Measurements from ENCODE around the gene KSR1.
"Not testable (repeated sequence)": the region's sequence is repeated elsewhere in the genome, so short reads cannot be mapped to it uniquely, and the experiment has no call there.

The KSR1 gene

DNA sequence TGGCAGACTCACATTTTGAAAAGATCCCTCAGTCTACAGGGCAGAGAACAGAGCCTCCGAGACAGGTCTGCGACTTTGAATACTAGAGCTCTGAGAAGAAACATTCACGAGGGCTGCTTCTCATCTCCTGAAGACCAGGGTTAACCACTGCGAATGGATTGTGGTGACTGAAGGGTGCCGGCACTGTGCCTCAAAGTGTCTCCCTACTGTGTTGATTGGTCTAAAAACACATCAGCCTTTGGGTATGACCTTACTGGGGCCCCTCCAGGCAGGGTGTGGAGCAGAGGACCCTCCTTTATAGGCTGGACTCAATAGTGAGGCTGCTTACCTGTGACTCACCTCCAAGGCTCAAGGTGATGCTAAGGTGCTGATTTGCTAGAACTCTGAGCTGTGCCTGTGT, 172.1 kb downstream of the KSR1 start:
- Histone ChIP-seq H3K4me3 (ENCODE audit: low read length) (no peak overlapping the region), H3K36me3 (ENCODE audit: control insufficient read depth, insufficient read depth, low read length) (peaks cover 5% of the 10 kb centered on the region), H3K9ac (ENCODE audit: low read length) (no peak overlapping the region), H3K27ac (ENCODE audit: low read depth, low read length) (no peak overlapping the region), H3K4me1 (ENCODE audit: control insufficient read depth, insufficient read depth, low read length) (peaks cover 7% of the 10 kb centered on the region), H3K27me3 (ENCODE audit: control insufficient read depth, insufficient read depth, low read length) (no peaks in the 10 kb centered on the region)

DNA sequence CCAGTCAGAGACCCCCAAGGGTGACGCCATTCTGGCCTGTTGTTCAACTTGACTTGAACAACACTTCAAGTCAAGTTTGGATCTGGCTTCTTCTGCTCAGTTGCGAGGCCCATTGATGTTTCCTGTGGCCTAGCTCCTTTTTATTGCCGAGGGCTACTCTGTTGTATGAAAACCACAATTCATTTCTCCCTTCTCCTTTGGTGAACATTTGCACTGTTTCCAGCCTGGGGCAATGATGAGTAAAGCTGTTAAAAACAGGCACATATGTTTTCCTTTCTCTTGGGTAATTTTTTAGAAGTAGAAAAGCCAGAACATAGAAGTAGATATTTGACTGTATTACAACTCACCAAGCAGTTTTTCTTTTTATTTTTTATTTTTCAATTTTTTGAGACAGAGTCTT, 173.0 kb downstream of the KSR1 start:
- not testable (repeated sequence) for H3K27ac ChIP-seq (ENCODE audit: low read depth, low read length); H3K27me3 ChIP-seq (ENCODE audit: control insufficient read depth, insufficient read depth, low read length); H3K4me3 ChIP-seq (ENCODE audit: low read length); H3K36me3 ChIP-seq (ENCODE audit: control insufficient read depth, insufficient read depth, low read length); H3K9ac ChIP-seq (ENCODE audit: low read length)
- H3K4me1 ChIP-seq (ENCODE audit: control insufficient read depth, insufficient read depth, low read length) = peaks cover 10% of the 10 kb centered on the region

DNA sequence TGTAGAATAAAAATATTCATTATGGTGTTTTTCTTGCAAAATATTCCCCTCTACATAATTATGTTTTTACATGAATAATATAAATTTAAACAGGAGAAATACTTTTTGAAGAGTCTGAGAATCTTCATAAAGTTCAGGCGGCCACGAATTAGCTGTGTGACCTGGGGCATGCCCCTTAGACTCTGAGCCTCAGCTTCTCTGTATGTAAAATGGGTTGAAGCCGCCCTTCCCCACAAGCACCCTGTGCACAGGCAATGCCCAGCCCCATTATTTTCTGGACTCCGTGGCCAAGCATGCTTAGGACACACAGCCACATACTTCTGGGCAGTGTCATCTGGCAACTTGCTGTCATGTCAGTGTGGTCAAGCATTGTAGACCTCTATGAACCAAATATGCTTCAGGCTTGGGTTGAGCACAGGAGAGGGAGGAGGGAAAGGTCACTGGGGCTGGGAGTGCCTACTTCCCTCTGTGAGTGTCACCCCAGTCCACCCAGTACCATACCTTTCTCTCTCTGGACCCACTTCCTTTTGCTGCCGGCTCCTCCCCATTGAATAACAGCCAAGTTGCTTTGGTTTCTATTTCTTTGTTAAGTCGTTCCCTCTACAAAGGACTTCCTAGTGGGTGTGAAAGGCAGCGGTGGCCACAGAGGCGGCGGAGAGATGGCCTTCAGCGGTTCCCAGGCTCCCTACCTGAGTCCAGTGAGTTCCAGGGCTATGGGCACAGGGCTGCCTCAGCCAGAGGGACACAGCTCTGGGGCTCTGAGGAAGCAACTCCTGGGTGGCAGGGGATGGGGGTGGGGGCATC, 174.6 kb downstream of the KSR1 start, which contains the start of gene LGALS9:
Gene LGALS9, plus strand, starts transcription at position 582 of the 804 bp plus-strand sequence. Its CDS starts 78 bp downstream, at position 660.
- no peaks in the 10 kb centered on the region for H3K36me3 ChIP-seq (ENCODE audit: control insufficient read depth, insufficient read depth, low read length)
- H3K4me3 ChIP-seq (ENCODE audit: low read length) = peak within 1 kb of the TSS; percentile 72
- peak within 1 kb of the TSS; percentile 47 for H3K27ac ChIP-seq (ENCODE audit: low read depth, low read length)
- H3K9ac ChIP-seq (ENCODE audit: low read length) = peak within 1 kb of the TSS; percentile 66
- peaks cover 10% of the 10 kb centered on the region for H3K4me1 ChIP-seq (ENCODE audit: control insufficient read depth, insufficient read depth, low read length)
- no peaks in the 10 kb centered on the region for H3K27me3 ChIP-seq (ENCODE audit: control insufficient read depth, insufficient read depth, low read length)

DNA sequence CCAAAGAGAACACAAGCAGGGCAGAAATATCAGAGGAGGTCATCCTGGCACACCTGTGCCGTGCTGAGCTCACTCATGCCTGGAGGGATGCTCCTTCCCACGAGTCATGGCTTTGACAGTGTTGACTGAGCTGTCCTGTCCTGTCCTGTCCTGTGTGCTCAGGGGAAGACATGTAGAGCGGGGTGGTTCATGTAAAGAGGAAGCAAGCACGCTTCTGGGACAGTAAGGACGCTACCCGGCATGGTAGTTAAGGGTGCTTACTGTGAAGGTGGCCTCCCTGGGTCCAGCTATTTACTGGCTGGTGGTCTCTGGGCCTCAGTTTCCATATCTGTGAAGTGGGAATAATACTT, 175.1 kb downstream of the KSR1 start:
- peak overlapping the region; percentile 72 for H3K4me3 ChIP-seq (ENCODE audit: low read length)
- H3K27ac ChIP-seq (ENCODE audit: low read depth, low read length) = peak overlapping the region; percentile 47
- peaks cover 10% of the 10 kb centered on the region for H3K4me1 ChIP-seq (ENCODE audit: control insufficient read depth, insufficient read depth, low read length)

DNA sequence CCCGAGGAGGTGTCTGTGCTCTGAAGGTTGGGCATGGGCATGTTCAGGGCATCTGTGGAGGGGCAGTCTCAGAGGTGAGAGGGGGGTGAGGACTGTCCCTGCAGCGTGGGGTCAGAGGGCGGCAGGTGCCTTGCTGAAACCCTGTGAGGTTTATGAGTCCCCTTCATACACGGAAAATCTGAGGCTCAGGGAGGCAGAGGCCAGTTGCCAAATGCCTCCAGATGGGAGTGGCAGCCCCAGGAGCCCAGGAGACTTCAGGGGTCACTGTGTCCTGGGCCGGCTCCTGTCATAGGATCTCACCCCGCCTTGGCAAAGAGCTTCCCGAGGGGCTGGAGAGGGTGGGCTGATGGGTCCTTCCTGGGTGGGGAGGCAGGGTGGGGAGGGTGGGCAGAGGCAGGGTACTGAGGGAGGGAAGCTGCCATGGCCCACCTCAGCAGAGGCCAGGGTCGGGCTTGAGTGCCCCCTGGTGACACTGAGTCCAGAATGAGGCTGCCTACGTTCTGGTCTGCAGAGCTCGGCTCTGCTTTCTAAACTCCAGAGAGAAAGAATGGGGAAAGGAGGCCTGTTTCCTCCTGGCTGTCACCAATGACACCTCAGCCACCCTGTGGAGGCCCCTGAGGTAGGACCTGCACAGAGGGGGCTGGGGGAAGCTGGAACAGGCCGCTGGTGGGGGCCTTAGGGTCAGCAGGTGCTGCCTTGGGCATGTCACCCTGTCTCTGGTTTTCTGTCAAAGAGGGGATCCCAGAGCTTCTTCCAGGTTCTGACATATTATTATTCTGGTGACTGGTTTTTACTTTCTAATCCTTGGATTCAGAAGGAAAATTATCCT, 175.9 kb downstream of the KSR1 start:
- H3K27me3 ChIP-seq (ENCODE audit: control insufficient read depth, insufficient read depth, low read length) = no peaks in the 10 kb centered on the region
- peak overlapping the region; percentile 72 for H3K4me3 ChIP-seq (ENCODE audit: low read length)
- H3K27ac ChIP-seq (ENCODE audit: low read depth, low read length) = no peak overlapping the region
- H3K36me3 ChIP-seq (ENCODE audit: control insufficient read depth, insufficient read depth, low read length) = no peaks in the 10 kb centered on the region
- H3K9ac ChIP-seq (ENCODE audit: low read length) = peak overlapping the region; percentile 19
- H3K4me1 ChIP-seq (ENCODE audit: control insufficient read depth, insufficient read depth, low read length) = peaks cover 10% of the 10 kb centered on the region

More for the DNA sequence above, 175.1 kb downstream of the KSR1 start:
- Histone ChIP-seq H3K27me3 (ENCODE audit: control insufficient read depth, insufficient read depth, low read length) (no peaks in the 10 kb centered on the region), H3K36me3 (ENCODE audit: control insufficient read depth, insufficient read depth, low read length) (no peaks in the 10 kb centered on the region), H3K9ac (ENCODE audit: low read length) (peak overlapping the region; percentile 66)

DNA sequence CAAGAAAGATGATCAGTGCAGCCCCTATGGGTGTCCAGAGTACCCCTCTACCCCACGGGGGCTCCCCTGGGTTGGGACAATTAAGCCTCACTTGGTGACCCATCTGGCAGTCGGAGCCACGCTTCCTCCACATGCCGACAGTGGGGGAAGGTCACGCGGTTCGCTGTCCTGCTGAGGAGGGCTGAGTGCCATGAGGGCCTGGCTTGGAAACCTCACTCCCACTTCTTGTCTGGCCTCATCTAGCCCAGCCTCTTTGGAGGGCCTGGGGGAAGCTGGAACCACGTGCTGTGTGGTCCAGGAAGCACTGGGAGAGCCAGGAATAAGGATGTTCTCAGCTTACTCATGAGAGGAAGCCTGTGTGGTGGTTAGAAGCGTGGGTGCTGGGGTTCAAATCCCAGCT, 176.5 kb downstream of the KSR1 start:
- H3K9ac ChIP-seq (ENCODE audit: low read length); H3K27me3 ChIP-seq (ENCODE audit: control insufficient read depth, insufficient read depth, low read length); H3K27ac ChIP-seq (ENCODE audit: low read depth, low read length); H3K36me3 ChIP-seq (ENCODE audit: control insufficient read depth, insufficient read depth, low read length): not testable (repeated sequence)
- peaks cover 10% of the 10 kb centered on the region for H3K4me1 ChIP-seq (ENCODE audit: control insufficient read depth, insufficient read depth, low read length)
- peak overlapping the region; percentile 72 for H3K4me3 ChIP-seq (ENCODE audit: low read length)

DNA sequence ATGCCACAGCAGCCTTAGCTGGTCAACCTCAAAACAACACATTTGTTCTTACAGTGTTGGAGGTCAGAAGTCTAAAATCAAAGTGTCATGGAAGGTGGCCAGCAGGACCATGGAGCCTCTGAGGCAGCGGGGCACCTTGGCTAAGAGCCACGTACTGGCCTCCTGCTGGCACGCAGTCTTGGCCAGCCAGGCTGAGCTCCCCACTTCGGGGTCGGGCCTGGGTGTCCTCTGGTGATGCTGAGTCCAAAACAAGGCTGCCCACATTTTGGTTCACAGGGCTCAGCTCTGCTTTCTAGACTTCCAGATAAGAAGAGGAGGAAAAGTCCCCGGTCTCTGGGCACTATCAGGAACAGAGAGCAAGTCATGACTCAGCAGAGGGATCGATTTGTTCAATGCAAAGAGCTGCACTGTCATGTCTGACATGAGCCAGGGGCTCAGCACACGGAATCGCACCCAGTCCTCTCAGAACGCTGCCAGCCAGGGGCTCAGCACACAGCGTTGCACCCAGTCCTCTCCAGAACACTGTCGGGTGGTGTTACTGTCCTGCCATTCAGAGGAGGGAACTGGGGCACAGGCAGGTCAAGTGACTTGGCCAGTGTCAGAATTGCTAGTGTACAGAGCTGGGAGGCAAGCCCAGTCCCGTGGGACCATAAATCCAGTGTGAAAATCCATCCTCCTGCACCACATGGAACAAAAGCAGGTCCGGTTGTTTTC, 177.2 kb downstream of the KSR1 start:
- Histone ChIP-seq H3K27me3 (ENCODE audit: control insufficient read depth, insufficient read depth, low read length) (no peaks in the 10 kb centered on the region), H3K4me3 (ENCODE audit: low read length) (no peak overlapping the region), H3K4me1 (ENCODE audit: control insufficient read depth, insufficient read depth, low read length) (peaks cover 10% of the 10 kb centered on the region), H3K27ac (ENCODE audit: low read depth, low read length) (peak overlapping the region; percentile 35), H3K36me3 (ENCODE audit: control insufficient read depth, insufficient read depth, low read length) (no peaks in the 10 kb centered on the region), H3K9ac (ENCODE audit: low read length) (no peak overlapping the region)

DNA sequence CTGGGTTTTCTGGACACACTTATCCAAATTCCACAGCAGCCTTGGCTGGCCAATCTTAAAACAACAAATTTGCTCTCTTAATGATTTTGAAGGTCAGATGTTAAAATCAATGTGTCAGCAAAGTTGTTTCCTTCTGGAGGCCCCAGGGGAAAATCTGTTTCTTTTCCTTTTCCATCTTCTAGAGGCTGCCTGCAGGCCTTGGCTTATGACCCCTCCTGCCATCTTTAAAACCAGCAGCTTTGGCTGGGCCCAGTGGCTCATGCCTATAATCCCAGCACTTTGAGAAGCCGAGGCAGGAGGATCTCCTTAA, 177.7 kb downstream of the KSR1 start:
- no peaks in the 10 kb centered on the region for H3K36me3 ChIP-seq (ENCODE audit: control insufficient read depth, insufficient read depth, low read length)
- H3K4me3 ChIP-seq (ENCODE audit: low read length) = no peak overlapping the region
- H3K27me3 ChIP-seq (ENCODE audit: control insufficient read depth, insufficient read depth, low read length) = no peaks in the 10 kb centered on the region
- no peak overlapping the region for H3K27ac ChIP-seq (ENCODE audit: low read depth, low read length)
- H3K4me1 ChIP-seq (ENCODE audit: control insufficient read depth, insufficient read depth, low read length) = peaks cover 10% of the 10 kb centered on the region
- H3K9ac ChIP-seq (ENCODE audit: low read length) = no peak overlapping the region

DNA sequence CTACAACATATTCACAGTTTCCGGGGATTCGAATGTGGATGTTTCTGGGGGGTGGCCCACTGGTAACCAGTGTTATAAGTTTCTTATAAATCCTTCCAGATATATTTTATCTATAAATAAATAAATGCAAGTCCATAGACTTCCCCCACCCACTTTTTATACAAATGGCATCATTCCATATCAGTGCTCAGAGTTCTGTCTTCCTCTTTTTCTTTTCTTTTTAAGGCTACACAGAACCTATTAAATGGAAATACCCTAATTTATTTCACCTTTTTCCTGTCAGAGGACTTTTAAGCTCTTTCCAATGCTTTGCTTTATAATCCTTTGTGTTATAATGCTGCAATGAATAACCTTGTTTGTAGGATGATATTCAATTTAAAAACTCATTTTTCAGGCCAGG, 178.5 kb downstream of the KSR1 start:
- Histone ChIP-seq H3K4me1 (ENCODE audit: control insufficient read depth, insufficient read depth, low read length) (peaks cover 10% of the 10 kb centered on the region), H3K36me3 (ENCODE audit: control insufficient read depth, insufficient read depth, low read length) (no peaks in the 10 kb centered on the region), H3K27ac (ENCODE audit: low read depth, low read length) (no peak overlapping the region), H3K27me3 (ENCODE audit: control insufficient read depth, insufficient read depth, low read length) (no peaks in the 10 kb centered on the region), H3K4me3 (ENCODE audit: low read length) (no peak overlapping the region), H3K9ac (ENCODE audit: low read length) (no peak overlapping the region)

DNA sequence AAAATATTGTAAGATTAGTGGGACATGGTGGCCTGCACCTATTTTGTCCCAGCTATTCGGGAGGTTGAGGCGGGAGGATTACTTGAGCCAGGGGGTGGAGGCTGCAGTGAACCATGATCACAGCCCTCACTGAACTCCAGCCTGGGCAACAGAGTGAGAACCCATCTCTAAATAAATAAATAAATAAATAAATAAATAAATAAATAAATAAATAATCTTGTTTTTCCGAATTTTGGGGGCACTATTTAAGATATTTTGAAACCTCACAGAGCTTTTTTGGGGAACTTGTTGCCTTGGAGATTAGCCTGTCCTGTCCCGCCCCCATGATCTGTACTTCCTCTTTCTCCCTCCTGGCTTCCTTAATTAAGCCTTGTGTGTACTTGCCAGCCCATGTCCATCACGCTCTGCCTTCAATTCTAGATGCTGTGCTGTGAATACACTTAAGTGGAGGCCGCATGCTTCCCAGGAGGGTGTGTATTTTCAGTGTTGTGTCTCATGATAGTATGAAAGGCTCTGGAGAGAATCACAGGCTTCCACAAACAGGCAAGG, 179.1 kb downstream of the KSR1 start:
- H3K9ac ChIP-seq (ENCODE audit: low read length) = no peak overlapping the region
- H3K4me3 ChIP-seq (ENCODE audit: low read length) = no peak overlapping the region

DNA sequence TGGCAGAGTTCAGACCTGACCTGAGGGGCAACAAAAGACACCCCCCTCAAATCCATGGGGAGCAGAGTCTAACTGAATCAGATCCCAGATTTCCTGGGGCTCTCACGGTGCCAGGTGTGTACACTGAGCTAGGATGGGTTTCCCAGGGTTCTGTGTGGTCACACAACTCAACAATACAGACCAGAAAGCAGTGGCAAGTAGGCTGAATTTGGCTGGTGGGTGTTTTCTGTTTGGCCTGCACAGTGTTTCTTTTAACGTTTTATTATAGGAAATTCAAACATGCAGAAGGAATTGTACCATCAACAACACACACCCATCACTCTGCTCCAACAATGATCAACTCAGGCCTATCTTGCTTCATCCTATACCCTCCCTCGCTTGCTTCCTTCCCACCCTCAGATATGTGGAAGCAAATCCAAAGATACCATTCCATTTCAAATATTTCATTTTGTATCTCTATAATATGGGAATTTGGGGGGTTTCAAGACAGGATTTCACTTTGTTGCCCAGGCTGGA, 179.8 kb downstream of the KSR1 start:
- not testable (repeated sequence) for H3K27me3 ChIP-seq (ENCODE audit: control insufficient read depth, insufficient read depth, low read length); H3K9ac ChIP-seq (ENCODE audit: low read length); H3K4me3 ChIP-seq (ENCODE audit: low read length); H3K27ac ChIP-seq (ENCODE audit: low read depth, low read length); H3K36me3 ChIP-seq (ENCODE audit: control insufficient read depth, insufficient read depth, low read length)
- H3K4me1 ChIP-seq (ENCODE audit: control insufficient read depth, insufficient read depth, low read length) = peaks cover 10% of the 10 kb centered on the region

More for the DNA sequence above, 179.1 kb downstream of the KSR1 start:
- H3K36me3 ChIP-seq (ENCODE audit: control insufficient read depth, insufficient read depth, low read length) = peaks cover under 1% of the 10 kb centered on the region
- no peak overlapping the region for H3K27ac ChIP-seq (ENCODE audit: low read depth, low read length)
- H3K27me3 ChIP-seq (ENCODE audit: control insufficient read depth, insufficient read depth, low read length) = no peaks in the 10 kb centered on the region
- peaks cover 10% of the 10 kb centered on the region for H3K4me1 ChIP-seq (ENCODE audit: control insufficient read depth, insufficient read depth, low read length)

DNA sequence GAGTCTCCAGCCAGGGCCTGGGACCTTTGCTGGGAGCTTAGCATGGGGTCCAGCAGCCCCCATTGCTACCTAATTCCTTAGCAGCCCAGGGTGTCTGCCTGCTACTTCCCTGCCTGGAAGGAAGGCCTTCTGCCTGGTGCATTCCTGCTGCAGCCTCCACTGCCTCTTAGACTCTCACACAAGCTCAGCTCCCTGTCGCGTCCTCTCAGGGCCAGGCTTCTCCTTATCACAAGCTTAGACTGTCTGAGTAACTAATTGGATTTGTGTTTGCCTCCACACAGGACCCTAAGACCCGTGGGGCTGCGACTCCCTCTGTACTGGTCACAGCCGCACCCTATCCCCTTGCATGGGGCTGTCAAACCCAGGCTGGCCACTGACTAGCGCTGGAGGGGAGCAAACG, 181.6 kb downstream of the KSR1 start:
- not testable (repeated sequence) for H3K4me3 ChIP-seq (ENCODE audit: low read length); H3K4me1 ChIP-seq (ENCODE audit: control insufficient read depth, insufficient read depth, low read length); H3K9ac ChIP-seq (ENCODE audit: low read length); H3K27me3 ChIP-seq (ENCODE audit: control insufficient read depth, insufficient read depth, low read length); H3K27ac ChIP-seq (ENCODE audit: low read depth, low read length); H3K36me3 ChIP-seq (ENCODE audit: control insufficient read depth, insufficient read depth, low read length)
